B cell (primary cell): ENCODE data around the gene CERCAM. TPM values are rescaled to one million over a fixed set of nuclear protein-coding genes. Genes with fewer than 3 reads are reported as not detected.

Source experiments
- ATAC-seq: fragments of 200-7000 bp; cut with Tn5 transposase; one replicate; pipeline ENCODE4 v1.10.0; 2021; ENCODE audit warnings: low read depth, mild to moderate bottlenecking, moderate number of reproducible peaks, moderate library complexity
- CTCF ChIA-PET: fragments of 350-600 bp; sonication (Branson Sonifier 250); formaldehyde crosslinking; loops from one replicate; lab custom pipeline; 2021; ENCODE audit warnings: antibody characterized with exemption, inconsistent platforms; lab: Charles Lee
- POLR2A ChIA-PET: fragments of 350-600 bp; sonication (Branson Sonifier 250); formaldehyde crosslinking; loops from one replicate; lab custom pipeline; 2021; ENCODE audit warnings: antibody characterized with exemption; lab: Charles Lee
- DNase-seq: peaks from one replicate; pipeline ENCODE4 v3.0.0; 2013
- H2AFZ ChIP-seq: 2 replicates; pipeline ENCODE4 v1.6.1; 2012; ENCODE audit warnings: mild to moderate bottlenecking, low read depth, low read length; ENCODE audit not compliant: insufficient read depth, poor library complexity, severe bottlenecking
- H3K27ac ChIP-seq, 2 donors: 1 replicate in 1 of 2; 2 replicates in 1 of 2; pipeline ENCODE4 v1.5.1; 2012 to 2013; ENCODE audit warnings: low read length in 2 of 2, mild to moderate bottlenecking in 2 of 2, moderate library complexity in 1 of 2
- H3K27me3 ChIP-seq, 4 experiments: fragments of 200-600 bp in 1 of 4; sonication (generic) in 1 of 4; replicated peaks in 1 of 4; 1 replicate in 2 of 4; 2 replicates in 2 of 4; pipeline versions ENCODE4 v1.6.1 to v1.7.0; 2013 to 2016; ENCODE audit warnings: low read length in 3 of 4, mild to moderate bottlenecking in 2 of 4, mixed read lengths in 1 of 4, moderate library complexity in 1 of 4; ENCODE audit not compliant: insufficient read depth in 4 of 4, control insufficient read depth in 3 of 4; ENCODE audit errors: control extremely low read depth in 1 of 4
- H3K36me3 ChIP-seq, 2 experiments: replicated peaks in 1 of 2; 1 replicate in 1 of 2; 2 replicates in 1 of 2; pipeline versions ENCODE4 v1.6.1 to v1.7.1; 2013; ENCODE audit warnings: low read length in 1 of 2; ENCODE audit not compliant: insufficient read depth in 2 of 2, control insufficient read depth in 1 of 2; ENCODE audit errors: control extremely low read depth in 1 of 2, extremely low read depth in 1 of 2
- H3K4me1 ChIP-seq, 2 donors: fragments of 200-600 bp in 1 of 2; sonication (generic) in 1 of 2; 1 replicate in 1 of 2; 2 replicates in 1 of 2; pipeline versions ENCODE4 v1.5.1 to v1.6.1; 2013 to 2017; ENCODE audit warnings: low read length in 2 of 2; ENCODE audit not compliant: control insufficient read depth in 2 of 2, insufficient read depth in 2 of 2
- H3K4me2 ChIP-seq: replicated peaks from 2 replicates; pipeline ENCODE3; 2012; ENCODE audit warnings: mild to moderate bottlenecking, low read depth, low read length; ENCODE audit not compliant: poor library complexity, severe bottlenecking
- H3K4me3 ChIP-seq, 5 experiments: fragments of 200-600 bp in 1 of 5; sonication (generic) in 1 of 5; 1 replicate in 3 of 5; 2 replicates in 2 of 5; pipeline versions ENCODE4 v1.5.1 to v1.7.0; 2011 to 2016; ENCODE audit warnings: low read length in 4 of 5, mild to moderate bottlenecking in 4 of 5, low read depth in 2 of 5, control low read depth in 1 of 5, moderate library complexity in 1 of 5; ENCODE audit not compliant: insufficient read depth in 1 of 5; ENCODE audit errors: control extremely low read depth in 1 of 5, extremely low read depth in 1 of 5
- H3K79me2 ChIP-seq: fragments of 200-600 bp; sonication (generic); one replicate; pipeline ENCODE4 v1.6.0; 2016; ENCODE audit warnings: low read length; ENCODE audit not compliant: control insufficient read depth, insufficient read depth
- H3K9ac ChIP-seq: fragments of 200-600 bp; sonication (generic); 2 replicates; pipeline ENCODE4 v1.6.1; 2017; ENCODE audit warnings: mild to moderate bottlenecking, low read length, moderate library complexity
- H3K9me3 ChIP-seq, 3 donors: one replicate each; pipeline versions ENCODE4 v1.6.1 to v1.7.1; 2013; ENCODE audit warnings: low read length in 2 of 3; ENCODE audit not compliant: control insufficient read depth in 2 of 3, insufficient read depth in 1 of 3; ENCODE audit errors: control extremely low read depth in 1 of 3
- H4K20me1 ChIP-seq: 2 replicates; pipeline ENCODE4 v1.6.0; 2012; ENCODE audit warnings: mild to moderate bottlenecking, low read length; ENCODE audit not compliant: insufficient read depth, control insufficient read depth, poor library complexity, severe bottlenecking
- H3K27ac Mint-ChIP-seq: one replicate; pipeline ENCODE4 v1.8.0; 2021; ENCODE audit warnings: mixed read lengths
- H3K27me3 Mint-ChIP-seq: one replicate; pipeline ENCODE4 v1.8.0; 2021; ENCODE audit warnings: mixed read lengths
- H3K4me1 Mint-ChIP-seq: one replicate; pipeline ENCODE4 v1.8.0; 2021; ENCODE audit warnings: mixed read lengths
- H3K4me3 Mint-ChIP-seq: one replicate; pipeline ENCODE4 v1.8.0; 2021; ENCODE audit warnings: mixed read lengths
- H3K9me3 Mint-ChIP-seq: one replicate; pipeline ENCODE4 v1.8.0; 2022; ENCODE audit warnings: mixed read lengths; ENCODE audit not compliant: insufficient read depth
- CTCF ChIP-seq: fragments of 200-600 bp; IDR thresholded peaks from one replicate; pipeline ENCODE4 v1.8.0; 2022; ENCODE audit warnings: antibody characterized with exemption, mild to moderate bottlenecking
- EZH2 ChIP-seq: IDR thresholded peaks from 2 replicates; pipeline ENCODE4 v1.6.1; 2012; ENCODE audit warnings: borderline replicate concordance, low read depth, mild to moderate bottlenecking, moderate library complexity, low read length; ENCODE audit not compliant: insufficient read depth, poor library complexity, severe bottlenecking
- WGBS: methylation state at CpG from one replicate; pipeline ENCODE4 v1.1.5; 2013; ENCODE audit warnings: missing lambda C conversion rate; ENCODE audit not compliant: insufficient coverage; 5-methylcytosine and 5-hydroxymethylcytosine counted together
- intact Hi-C: fragments of 100-400 bp; cut with micrococcal nuclease; formaldehyde crosslinking; loops from one replicate; pipeline ENCODE4 v1.10.0; 2022
- polyA plus RNA-seq: library from polyadenylated mRNA; depleted of rRNA; stranded (reverse); fragments of >200 nt; gene quantifications from 2 replicates; pipeline ENCODE4 v1.2.3, GENCODE V29; 2012
- total RNA-seq, 2 donors: library from RNA; stranded (reverse); fragments of 120-200 nt in 1 of 2; gene quantifications; 1 replicate in 1 of 2; 2 replicates in 1 of 2; pipeline versions ENCODE4 v1.2.3 to v1.2.4, GENCODE V29; 2013 to 2022

The CERCAM gene
- total and polyA plus RNA-seq, 2 donors (not counting 1 experiment from before 2014, with no cell fraction given): 2.4 to 3.8 TPM

GRCh38 chr9:128420060-128420650 lies 502 bp upstream of the CERCAM start:
- peak overlapping the region; percentile 31 to 94 (median 73) for H3K4me3 ChIP-seq
- intact Hi-C loops: loop anchor here (1.0 to 2.0 kb wide), 4 partner anchors 36 to 227 kb away; partner anchors contain the start of genes ODF2 and URM1
- ChIA-PET CTCF (interaction anchor here (0.6 to 2.0 kb wide), 17 partner anchors 9 to 248 kb away, joined by 3 to 14 read pairs (median 5); partner anchors contain the start of genes GLE1, ODF2 and URM1), POLR2A (interaction anchor here (0.7 to 1.4 kb wide), 2 partner anchors 36 to 398 kb away, joined by 5 read pairs; partner anchors contain the start of genes ENDOG and ODF2)
- Mint-ChIP-seq H3K9me3 (no peaks in the 10 kb centered on the region), H3K27me3 (peaks cover 22% of the 10 kb centered on the region), H3K27ac (peak overlapping the region; percentile 20), H3K4me1 (peaks cover 7% of the 10 kb centered on the region), H3K4me3 (peak overlapping the region; percentile 82)
- ATAC-seq: peak; percentile 86
- peaks cover 0 to 34% (median 8%) of the 10 kb centered on the region in 4 experiments for H3K27me3 ChIP-seq
- H3K79me2 ChIP-seq: no peaks in the 10 kb centered on the region
- H4K20me1 ChIP-seq: no peaks in the 10 kb centered on the region
- H3K9ac ChIP-seq: peak overlapping the region; percentile 90
- TF ChIP-seq CTCF (peak; percentile 92), EZH2 (no peak)
- H3K4me1 ChIP-seq: peaks cover 20 to 21% of the 10 kb centered on the region in 2 donors
- H3K9me3 ChIP-seq: peaks cover 0 to 8% (median 0%) of the 10 kb centered on the region in 3 donors
- DNase-seq: peak; percentile 87
- H3K27ac ChIP-seq: peak overlapping the region in 1 of 2 donors; percentile 59
- peak overlapping the region; percentile 94 for H3K4me2 ChIP-seq
- H2AFZ ChIP-seq: peak overlapping the region; percentile 99
- WGBS: under 1% methylated on average over 59 of the region's 59 CpGs
- H3K36me3 ChIP-seq: no peaks in the 10 kb centered on the region
